ENCODE results near the gene CDH20. TPM values are rescaled to one million over a fixed set of nuclear protein-coding genes. Genes with fewer than 3 reads are reported as not detected.
A peak's percentile ranks its signal among the peaks of the same experiment; 100 is the strongest.

CDH20 gene
- total and polyA plus RNA-seq, 2 of the 13 experiments (the other 11 are each of a cell fraction or from before 2014, with no cell fraction given): not detected

DNA sequence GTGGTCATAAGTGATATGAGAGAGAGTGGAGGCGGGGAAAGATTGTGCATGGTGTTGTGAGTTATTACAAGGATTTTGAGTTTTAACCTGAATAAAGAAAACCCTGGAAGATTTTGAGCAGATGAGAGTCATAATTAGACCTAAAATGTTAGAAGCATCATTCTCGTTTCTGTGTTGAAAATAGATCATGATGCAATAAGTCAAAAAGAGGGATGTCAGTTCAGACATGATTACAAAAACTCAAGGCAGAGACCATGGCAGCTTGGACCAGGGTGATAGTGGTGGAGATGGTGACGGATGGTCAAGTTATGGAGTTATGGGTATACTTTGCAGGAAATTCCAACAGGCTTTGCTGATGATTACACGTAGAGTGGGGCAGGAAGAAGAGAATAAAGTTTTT is 267.2 kb downstream of the CDH20 start:
- H3K4me2 ChIP-seq (ENCODE audit: low read depth, low read length): no peak overlapping the region
- no TSS peak for BruUV-seq (replicated peaks)
- no peaks in the 10 kb centered on the region for H4K20me1 ChIP-seq (ENCODE audit: insufficient read depth, low read length)
- POLR2A ChIA-PET: no interaction called here
- no peak overlapping the region for H3K9ac ChIP-seq (ENCODE audit: insufficient read depth, low read depth, low read length)
- no peaks in the 10 kb centered on the region for H3K36me3 ChIP-seq (replicated peaks in 1 of 2; ENCODE audit: control insufficient read depth in 1 of 2, insufficient read depth in 2 of 2, low read length in 2 of 2)
- WGBS (ENCODE audit: low lambda C conversion rate): 21% methylated on average over 4 of the region's 4 CpGs
- no peak for ATAC-seq
- no peaks in the 10 kb centered on the region for H3K4me1 ChIP-seq (ENCODE audit: insufficient read depth, low read length)
- peak; percentile 56; the same call in 1 of the 2 replicates for TF ChIP-seq ATF7 (IDR thresholded peaks at IDR 0.05)
- TF ChIP-seq ATF7 (CRISPR knock-in tag; IDR thresholded peaks at IDR 0.05): no peak
- TF ChIP-seq ZNF615 (CRISPR knock-in tag; IDR thresholded peaks at IDR 0.05; ENCODE audit: borderline replicate concordance): no peak
- TF ChIP-seq, protein P1, sequence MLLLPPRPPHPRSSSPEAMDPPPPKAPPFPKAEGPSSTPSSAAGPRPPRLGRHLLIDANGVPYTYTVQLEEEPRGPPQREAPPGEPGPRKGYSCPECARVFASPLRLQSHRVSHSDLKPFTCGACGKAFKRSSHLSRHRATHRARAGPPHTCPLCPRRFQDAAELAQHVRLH (CRISPR knock-in tag; IDR thresholded peaks at IDR 0.05; ENCODE audit: borderline replicate concordance, low read depth): no peak
- TF ChIP-seq SMAD9 (CRISPR knock-in tag; IDR thresholded peaks at IDR 0.05): no peak
- TF ChIP-seq FOXK1 (CRISPR knock-in tag; IDR thresholded peaks at IDR 0.05; ENCODE audit: borderline replicate concordance, low read depth): no peak
- H3K27ac ChIP-seq (ENCODE audit: extremely low read length, insufficient read depth, low read length): no peak overlapping the region
- no peak overlapping the region for H3K4me3 ChIP-seq (replicated peaks in 1 of 3; ENCODE audit: insufficient read depth in 1 of 3, low read depth in 2 of 3, low read length in 3 of 3)
- CTCF ChIA-PET (ENCODE audit: low intra/inter-chr PET ratio, low total read pairs): no interaction called here
- FAIRE-seq: no peak
- intact Hi-C loops (cut with micrococcal nuclease; ENCODE audit: unreplicated experiment) (no loop called here), in situ Hi-C loops (cut with HindIII; ENCODE audit: extremely low pct_ligation_motif_present, low pct_unique_long_range_greater_than_20kb) (no loop called here)
- H3K9me3 ChIP-seq (ENCODE audit: low read length): no peaks in the 10 kb centered on the region
- no peak overlapping the region for H2AFZ ChIP-seq (ENCODE audit: low read length)
- H3K27me3 ChIP-seq (ENCODE audit: control insufficient read depth in 1 of 2, insufficient read depth in 2 of 2, low read length in 2 of 2): no peaks in the 10 kb centered on the region
- no peaks in the 10 kb centered on the region for H3K79me2 ChIP-seq (ENCODE audit: insufficient read depth, low read length)
- DNase-seq (ENCODE audit: low spot score): no peak

DNA sequence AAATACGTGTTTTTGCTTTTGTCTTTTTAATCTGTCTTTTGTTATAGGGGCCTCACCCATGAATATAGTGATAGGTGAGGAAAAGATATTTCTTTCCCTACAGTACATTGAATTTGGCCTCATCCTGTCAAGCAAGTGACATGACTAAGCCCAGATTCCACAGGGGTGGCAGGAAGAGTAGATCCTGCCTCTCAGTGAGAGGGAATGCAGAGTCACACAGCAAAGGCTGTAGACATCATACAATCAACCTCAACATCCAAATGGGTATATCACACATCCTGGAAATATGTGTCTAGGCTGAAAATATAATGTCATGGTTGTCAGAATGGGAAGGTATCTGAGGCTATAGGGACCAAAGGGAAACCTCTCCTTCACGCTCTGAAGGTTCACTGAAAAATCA is 269.6 kb downstream of the CDH20 start:
- ATAC-seq: no peak
- Histone ChIP-seq H3K4me1 (ENCODE audit: insufficient read depth, low read length) (no peaks in the 10 kb centered on the region), H3K79me2 (ENCODE audit: insufficient read depth, low read length) (no peaks in the 10 kb centered on the region), H3K36me3 (replicated peaks in 1 of 2; ENCODE audit: control insufficient read depth in 1 of 2, insufficient read depth in 2 of 2, low read length in 2 of 2) (no peaks in the 10 kb centered on the region), H3K4me2 (ENCODE audit: low read depth, low read length) (no peak overlapping the region), H3K4me3 (replicated peaks in 1 of 3; ENCODE audit: insufficient read depth in 1 of 3, low read depth in 2 of 3, low read length in 3 of 3) (no peak overlapping the region), H3K27me3 (ENCODE audit: control insufficient read depth in 1 of 2, insufficient read depth in 2 of 2, low read length in 2 of 2) (no peaks in the 10 kb centered on the region), H4K20me1 (ENCODE audit: insufficient read depth, low read length) (no peaks in the 10 kb centered on the region), H2AFZ (ENCODE audit: low read length) (no peak overlapping the region), H3K9ac (ENCODE audit: insufficient read depth, low read depth, low read length) (no peak overlapping the region), H3K27ac (ENCODE audit: extremely low read length, insufficient read depth, low read length) (no peak overlapping the region), H3K9me3 (ENCODE audit: low read length) (no peaks in the 10 kb centered on the region)
- intact Hi-C loops (cut with micrococcal nuclease; ENCODE audit: unreplicated experiment): no loop called here
- 42% methylated on average over 2 of the region's 2 CpGs for WGBS (ENCODE audit: low lambda C conversion rate)
- ChIA-PET POLR2A (no interaction called here), CTCF (ENCODE audit: low intra/inter-chr PET ratio, low total read pairs) (no interaction called here)
- no peak for DNase-seq (ENCODE audit: low spot score)
- in situ Hi-C loops (cut with HindIII; ENCODE audit: extremely low pct_ligation_motif_present, low pct_unique_long_range_greater_than_20kb): no loop called here
- no TSS peak for BruUV-seq (replicated peaks)
- no peak for FAIRE-seq
- TF ChIP-seq ZNF556 (CRISPR knock-in tag; IDR thresholded peaks at IDR 0.05; ENCODE audit: borderline replicate concordance) (no peak), MIER3 (CRISPR knock-in tag; IDR thresholded peaks at IDR 0.05; ENCODE audit: borderline replicate concordance) (no peak), ZFP90 (CRISPR knock-in tag; IDR thresholded peaks at IDR 0.05; ENCODE audit: borderline replicate concordance) (no peak), ATF1 (CRISPR knock-in tag; IDR thresholded peaks at IDR 0.05) (no peak), ZNF350 (CRISPR knock-in tag; IDR thresholded peaks at IDR 0.05; ENCODE audit: borderline replicate concordance, low read depth) (no peak), CENPX (CRISPR knock-in tag; IDR thresholded peaks at IDR 0.05) (no peak), KAT2B (IDR thresholded peaks at IDR 0.05; ENCODE audit: borderline replicate concordance, low read depth, low read length) (no peak), ZNF570 (CRISPR knock-in tag; IDR thresholded peaks at IDR 0.05; ENCODE audit: borderline replicate concordance) (no peak), ZNF644 (CRISPR knock-in tag; IDR thresholded peaks at IDR 0.05; ENCODE audit: low read depth) (no peak), ZNF12 (CRISPR knock-in tag; IDR thresholded peaks at IDR 0.05) (no peak), ZBTB8A (CRISPR knock-in tag; IDR thresholded peaks at IDR 0.05; ENCODE audit: borderline replicate concordance, low read depth) (no peak), TAF15 (IDR thresholded peaks at IDR 0.05; ENCODE audit: low read depth, low read length, poor library complexity, severe bottlenecking) (no peak), ZNF616 (CRISPR knock-in tag; IDR thresholded peaks at IDR 0.05; ENCODE audit: low read depth) (no peak)
- TF ChIP-seq, protein P2, sequence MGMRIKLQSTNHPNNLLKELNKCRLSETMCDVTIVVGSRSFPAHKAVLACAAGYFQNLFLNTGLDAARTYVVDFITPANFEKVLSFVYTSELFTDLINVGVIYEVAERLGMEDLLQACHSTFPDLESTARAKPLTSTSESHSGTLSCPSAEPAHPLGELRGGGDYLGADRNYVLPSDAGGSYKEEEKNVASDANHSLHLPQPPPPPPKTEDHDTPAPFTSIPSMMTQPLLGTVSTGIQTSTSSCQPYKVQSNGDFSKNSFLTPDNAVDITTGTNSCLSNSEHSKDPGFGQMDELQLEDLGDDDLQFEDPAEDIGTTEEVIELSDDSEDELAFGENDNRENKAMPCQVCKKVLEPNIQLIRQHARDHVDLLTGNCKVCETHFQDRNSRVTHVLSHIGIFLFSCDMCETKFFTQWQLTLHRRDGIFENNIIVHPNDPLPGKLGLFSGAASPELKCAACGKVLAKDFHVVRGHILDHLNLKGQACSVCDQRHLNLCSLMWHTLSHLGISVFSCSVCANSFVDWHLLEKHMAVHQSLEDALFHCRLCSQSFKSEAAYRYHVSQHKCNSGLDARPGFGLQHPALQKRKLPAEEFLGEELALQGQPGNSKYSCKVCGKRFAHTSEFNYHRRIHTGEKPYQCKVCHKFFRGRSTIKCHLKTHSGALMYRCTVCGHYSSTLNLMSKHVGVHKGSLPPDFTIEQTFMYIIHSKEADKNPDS (CRISPR knock-in tag; IDR thresholded peaks at IDR 0.05): no peak
